ENCODE measurements around the gene MPRIP.

Gene MPRIP

GRCh38 chr17:17039911-17040310 lies 2.3 kb upstream of the MPRIP start:
- FAIRE-seq (no peak), DNase-seq (ENCODE audit: insufficient read length, low spot score) (no peak)
- TF ChIP-seq SPI1 (IDR thresholded peaks at IDR 0.05; ENCODE audit: low read depth, low read length) (no peak), POLR2AphosphoS5 (IDR thresholded peaks at IDR 0.05; ENCODE audit: low read depth, low read length) (no peak), PAX5 (IDR thresholded peaks at IDR 0.05; ENCODE audit: insufficient read depth, low read length, severe bottlenecking) (no peak), POU2F2 (IDR thresholded peaks at IDR 0.05; ENCODE audit: low read depth, low read length) (no peak), TAF1 (IDR thresholded peaks at IDR 0.05; ENCODE audit: low read depth, low read length) (no peak)

- no peak for DNase-seq (ENCODE audit: insufficient read length, low spot score)
- no peak for TF ChIP-seq POU2F2 (IDR thresholded peaks at IDR 0.05; ENCODE audit: low read depth, low read length)
- TF ChIP-seq SPI1 (IDR thresholded peaks at IDR 0.05; ENCODE audit: low read depth, low read length), result no peak
- no peak for TF ChIP-seq TAF1 (IDR thresholded peaks at IDR 0.05; ENCODE audit: low read depth, low read length)
- no peak for TF ChIP-seq PAX5 (IDR thresholded peaks at IDR 0.05; ENCODE audit: insufficient read depth, low read length, severe bottlenecking)
- no peak for TF ChIP-seq POLR2A (IDR thresholded peaks at IDR 0.05; ENCODE audit: low read depth, low read length)
- no peak for TF ChIP-seq POLR2AphosphoS5 (IDR thresholded peaks at IDR 0.05; ENCODE audit: low read depth, low read length)
- FAIRE-seq, result no peak
These were observed 1.2 kb upstream of the MPRIP start for GRCh38 chr17:17041018-17041521.

DNA sequence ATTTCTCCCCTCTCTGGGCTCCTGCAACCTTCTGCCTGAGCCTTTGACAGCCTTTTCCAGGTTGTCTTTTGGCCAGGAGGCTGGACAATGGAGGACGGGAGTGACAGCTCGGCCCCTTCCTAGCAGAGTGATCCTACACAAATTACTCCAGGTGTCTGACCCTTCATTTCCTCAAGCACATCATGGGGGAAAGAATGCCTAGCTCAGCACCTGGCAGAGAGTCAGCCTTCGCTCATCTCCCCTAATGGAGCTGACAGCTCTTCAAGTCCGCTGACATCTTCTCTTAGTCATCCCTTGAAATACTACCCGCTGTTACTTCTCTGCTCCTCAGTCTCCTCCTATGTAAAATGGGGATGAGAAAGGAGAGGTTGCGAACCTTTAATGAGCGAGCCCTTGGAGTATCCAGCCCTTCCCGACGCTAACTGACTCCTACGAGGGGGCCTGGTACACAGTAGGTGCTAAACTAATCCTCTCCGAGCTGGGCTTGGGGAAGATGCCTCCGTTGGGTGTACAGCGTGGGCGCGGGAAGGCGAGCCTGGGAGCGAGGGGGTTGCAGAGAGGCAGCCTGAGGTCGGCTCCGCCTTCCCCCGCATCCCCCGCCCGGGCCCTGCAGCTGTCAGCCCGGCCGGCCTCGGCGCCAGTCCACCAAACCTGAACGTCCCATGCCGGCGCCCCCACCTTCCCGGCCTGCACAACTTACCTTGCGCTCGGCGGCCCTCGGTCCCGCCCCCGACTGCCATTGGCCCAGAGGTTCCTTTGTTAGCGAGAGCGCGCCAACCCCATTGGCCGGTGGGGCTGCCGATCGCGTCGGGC lies 480 bp upstream of the MPRIP start:
- peak; percentile 98 for FAIRE-seq
- TF ChIP-seq POLR2AphosphoS5 (IDR thresholded peaks at IDR 0.05; ENCODE audit: low read depth, low read length) (no peak), TAF1 (IDR thresholded peaks at IDR 0.05; ENCODE audit: low read depth, low read length) (no peak), SPI1 (IDR thresholded peaks at IDR 0.05; ENCODE audit: low read depth, low read length) (no peak), POU2F2 (IDR thresholded peaks at IDR 0.05; ENCODE audit: low read depth, low read length) (no peak), PAX5 (IDR thresholded peaks at IDR 0.05; ENCODE audit: insufficient read depth, low read length, severe bottlenecking) (no peak)
- peak; percentile 94 for DNase-seq (ENCODE audit: insufficient read length, low spot score)

- no peak for DNase-seq (ENCODE audit: insufficient read length, low spot score)
These were observed 699 bp downstream of the MPRIP start for GRCh38 chr17:17042851-17043460.

GRCh38 chr17:17043461-17044271 lies 1.4 kb downstream of the MPRIP start:
- no peak for DNase-seq (ENCODE audit: insufficient read length, low spot score)
- no peak for TF ChIP-seq POLR2AphosphoS5 (IDR thresholded peaks at IDR 0.05; ENCODE audit: low read depth, low read length)
- no peak for TF ChIP-seq TAF1 (IDR thresholded peaks at IDR 0.05; ENCODE audit: low read depth, low read length)
- TF ChIP-seq POLR2A (IDR thresholded peaks at IDR 0.05; ENCODE audit: low read depth, low read length), result no peak
- no peak for TF ChIP-seq PAX5 (IDR thresholded peaks at IDR 0.05; ENCODE audit: insufficient read depth, low read length, severe bottlenecking)
- no peak for TF ChIP-seq SPI1 (IDR thresholded peaks at IDR 0.05; ENCODE audit: low read depth, low read length)
- TF ChIP-seq POU2F2 (IDR thresholded peaks at IDR 0.05; ENCODE audit: low read depth, low read length), result no peak

More at GRCh38 chr17:17042851-17043460, 699 bp downstream of the MPRIP start:
- peak; percentile 72 for FAIRE-seq
- TF ChIP-seq POLR2AphosphoS5 (IDR thresholded peaks at IDR 0.05; ENCODE audit: low read depth, low read length), result no peak
- TF ChIP-seq TAF1 (IDR thresholded peaks at IDR 0.05; ENCODE audit: low read depth, low read length), result no peak
- TF ChIP-seq POU2F2 (IDR thresholded peaks at IDR 0.05; ENCODE audit: low read depth, low read length), result no peak
- no peak for TF ChIP-seq POLR2A (IDR thresholded peaks at IDR 0.05; ENCODE audit: low read depth, low read length)
- no peak for TF ChIP-seq PAX5 (IDR thresholded peaks at IDR 0.05; ENCODE audit: insufficient read depth, low read length, severe bottlenecking)
- TF ChIP-seq SPI1 (IDR thresholded peaks at IDR 0.05; ENCODE audit: low read depth, low read length), result no peak

DNA sequence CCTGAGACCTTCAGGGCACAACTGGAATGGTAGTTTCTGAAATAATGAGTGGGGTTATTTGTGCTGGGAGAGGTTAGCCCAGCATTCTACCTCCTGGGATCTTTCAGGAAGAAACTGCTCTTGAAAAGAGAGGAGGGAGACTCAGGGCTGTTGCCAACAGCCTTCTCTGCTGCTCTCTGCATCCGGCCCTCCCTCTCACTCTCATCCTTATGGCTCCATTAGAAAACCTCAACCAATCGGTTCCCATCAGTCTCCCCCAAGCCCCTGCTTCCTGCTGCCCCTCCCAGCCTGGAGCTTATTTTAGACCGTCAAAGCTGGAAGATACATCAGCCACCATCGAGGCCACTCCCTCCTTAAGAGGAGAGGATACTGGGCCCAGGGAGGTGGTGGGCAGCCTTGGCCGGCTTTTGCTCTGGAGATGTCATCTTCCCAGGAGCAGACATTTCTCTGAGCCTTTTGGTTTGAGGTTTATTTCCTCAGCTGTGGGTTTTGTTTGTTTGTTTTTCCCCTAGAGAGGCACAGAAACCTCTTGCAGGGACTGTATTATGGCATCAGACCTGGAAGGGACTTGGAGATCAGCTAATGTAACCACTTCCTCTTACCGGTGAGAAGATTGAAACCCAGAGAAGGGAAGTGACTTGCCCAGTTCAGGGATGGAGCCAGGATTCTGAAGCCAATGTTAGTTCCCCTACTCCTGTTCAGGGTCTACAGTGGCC lies 2.7 kb downstream of the MPRIP start:
- FAIRE-seq, result peak; percentile 93
- TF ChIP-seq PAX5 (IDR thresholded peaks at IDR 0.05; ENCODE audit: insufficient read depth, low read length, severe bottlenecking) (no peak), SPI1 (IDR thresholded peaks at IDR 0.05; ENCODE audit: low read depth, low read length) (peak; percentile 97), POU2F2 (IDR thresholded peaks at IDR 0.05; ENCODE audit: low read depth, low read length) (no peak)

More at GRCh38 chr17:17043461-17044271, 1.4 kb downstream of the MPRIP start:
- FAIRE-seq, result peak; percentile 80

DNA sequence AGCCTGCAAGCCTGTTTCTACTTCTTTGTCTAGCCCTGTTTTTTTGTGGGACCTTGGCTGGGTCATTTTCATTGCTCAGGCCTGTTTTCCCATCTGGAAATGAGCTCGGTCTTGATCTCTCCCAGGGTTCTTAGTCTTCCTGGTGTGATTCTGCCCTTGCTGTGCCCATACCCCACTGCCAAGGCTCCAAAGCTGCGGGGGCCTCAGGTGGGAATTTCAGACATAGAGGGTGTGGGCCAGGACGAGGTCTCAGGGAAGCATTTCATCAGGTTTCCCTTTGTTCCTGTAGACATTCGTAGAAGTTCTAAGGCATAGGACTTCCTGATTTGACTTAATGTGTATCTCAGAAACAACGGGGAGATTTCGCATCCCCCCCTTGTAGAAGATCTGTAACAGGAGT lies 5.8 kb downstream of the MPRIP start:
- no peak for TF ChIP-seq POU2F2 (IDR thresholded peaks at IDR 0.05; ENCODE audit: low read depth, low read length)
- TF ChIP-seq POLR2AphosphoS5 (IDR thresholded peaks at IDR 0.05; ENCODE audit: low read depth, low read length), result no peak
- TF ChIP-seq PAX5 (IDR thresholded peaks at IDR 0.05; ENCODE audit: insufficient read depth, low read length, severe bottlenecking), result no peak
- no peak for TF ChIP-seq TAF1 (IDR thresholded peaks at IDR 0.05; ENCODE audit: low read depth, low read length)
- no peak for TF ChIP-seq SPI1 (IDR thresholded peaks at IDR 0.05; ENCODE audit: low read depth, low read length)
- TF ChIP-seq POLR2A (IDR thresholded peaks at IDR 0.05; ENCODE audit: low read depth, low read length), result no peak
- no peak for FAIRE-seq
- DNase-seq (ENCODE audit: insufficient read length, low spot score), result no peak

More for the DNA sequence above, 2.7 kb downstream of the MPRIP start:
- DNase-seq (ENCODE audit: insufficient read length, low spot score), result no peak
